GM12878 (cell line): Measurements from ENCODE around the gene CPNE6. TPM values are rescaled to one million over a fixed set of nuclear protein-coding genes. Genes with fewer than 3 reads are reported as not detected.
A peak's percentile ranks its signal among the peaks of the same experiment; 100 is the strongest.

ENCODE experiments used
- ATAC-seq: fragments of 200-7000 bp; cut with Tn5 transposase; 3 replicates; pipeline ENCODE4 v1.9.1; 2020; ENCODE audit warnings: mild to moderate bottlenecking, moderate library complexity
- BruUV-seq: library from RNA; stranded (reverse); fragments of 400-500 nt; replicated peaks from 2 replicates; lab custom pipeline; 2021; lab: Mats Ljungman, UMichigan
- CTCF ChIA-PET: fragments of 300-600 bp; sonication (Branson Sonifier 250); formaldehyde crosslinking; extraction: SDS; loops from one replicate; lab custom pipeline; 2021; ENCODE audit warnings: inconsistent platforms; lab: Yijun Ruan, JAX
- POLR2A ChIA-PET: fragments of 350-600 bp; formaldehyde crosslinking; extraction: SDS; loops from one replicate; lab custom pipeline; 2021; ENCODE audit warnings: inconsistent platforms; lab: Charles Lee
- RAD21 ChIA-PET: fragments of 300-600 bp; sonication (Branson Sonifier 250); formaldehyde crosslinking; loops from one replicate; lab custom pipeline; 2023; ENCODE audit warnings: antibody characterized with exemption; ENCODE audit not compliant: unreplicated experiment; lab: Charles Lee
- SMC1A ChIA-PET: fragments of 300-600 bp; sonication (Branson Sonifier 250); formaldehyde crosslinking; loops from one replicate; lab custom pipeline; 2023; ENCODE audit not compliant: unreplicated experiment, uncharacterized antibody; lab: Charles Lee
- DNase-seq: peaks from one replicate; pipeline ENCODE4 v3.0.0-alpha.2; 2011; ENCODE audit warnings: low read depth, low spot score
- FAIRE-seq: peaks from 3 replicates; lab custom pipeline; 2011; peaks lifted over from hg19 to GRCh38; lab: Jason Lieb, UNC
- H2AFZ ChIP-seq: 2 replicates; pipeline ENCODE4 v1.6.0; 2011; ENCODE audit warnings: low read depth, low read length, control low read depth; ENCODE audit not compliant: control insufficient read depth
- H3K27ac ChIP-seq: 2 replicates; pipeline ENCODE4 v1.5.1; 2011; ENCODE audit warnings: control low read depth; ENCODE audit not compliant: control insufficient read depth, insufficient read depth
- H3K27me3 ChIP-seq, 2 experiments: replicated peaks in 1 of 2; 2 replicates each; pipeline versions ENCODE4 v1.6.0 to v1.6.1; 2011; ENCODE audit warnings: low read length in 1 of 2; ENCODE audit not compliant: control insufficient read depth in 2 of 2, insufficient read depth in 2 of 2
- H3K36me3 ChIP-seq, 2 experiments: 2 replicates each; pipeline ENCODE4 v1.5.1; 2011; ENCODE audit warnings: low read length in 1 of 2; ENCODE audit not compliant: control insufficient read depth in 2 of 2, insufficient read depth in 2 of 2
- H3K4me1 ChIP-seq: 2 replicates; pipeline ENCODE4 v1.6.1; 2011; ENCODE audit warnings: mild to moderate bottlenecking, low read length, moderate library complexity, mixed read lengths; ENCODE audit not compliant: control insufficient read depth, insufficient read depth
- H3K4me2 ChIP-seq: 2 replicates; pipeline ENCODE4 v1.6.0; 2011; ENCODE audit warnings: control low read depth; ENCODE audit not compliant: control insufficient read depth, insufficient read depth
- H3K4me3 ChIP-seq: fragments of 200-600 bp; sonication (generic); 2 replicates; pipeline ENCODE4 v1.5.1; 2016
- H3K79me2 ChIP-seq: 2 replicates; pipeline ENCODE4 v1.6.0; 2011; ENCODE audit warnings: low read length; ENCODE audit not compliant: control insufficient read depth, insufficient read depth
- H3K9ac ChIP-seq: 2 replicates; pipeline ENCODE4 v1.8.0; 2011; ENCODE audit warnings: low read length, control low read depth, mixed read lengths; ENCODE audit not compliant: control insufficient read depth, insufficient read depth
- H3K9me3 ChIP-seq: replicated peaks from 3 replicates; pipeline ENCODE4 v1.5.1; 2011; ENCODE audit warnings: mild to moderate bottlenecking, low read length; ENCODE audit not compliant: control insufficient read depth, insufficient read depth
- H4K20me1 ChIP-seq: 2 replicates; pipeline ENCODE4 v1.6.0; 2011; ENCODE audit not compliant: control insufficient read depth, insufficient read depth
- EGR1 ChIP-seq, 2 experiments: IDR thresholded peaks; 1 replicate in 1 of 2; 2 replicates in 1 of 2; pipeline ENCODE4 v1.6.1; 2011 to 2012; ENCODE audit warnings: low read depth in 2 of 2, low read length in 2 of 2, borderline replicate concordance in 1 of 2, mild to moderate bottlenecking in 1 of 2, moderate library complexity in 1 of 2
- ETV6 ChIP-seq, 2 experiments: fragments of 450-650 bp in 1 of 2; IDR thresholded peaks in 1 of 2; conservative IDR thresholded peaks in 1 of 2; 2 replicates each; pipeline ENCODE4 v1.6.1; 2014; ENCODE audit warnings: antibody characterized with exemption in 1 of 2, borderline replicate concordance in 1 of 2, low read depth in 1 of 2, mild to moderate bottlenecking in 1 of 2, moderate library complexity in 1 of 2
- HCFC1 ChIP-seq: fragments of 150-350 bp; IDR thresholded peaks from 2 replicates; pipeline ENCODE4 v1.6.1; 2014; ENCODE audit warnings: low read length
- MEF2B ChIP-seq: fragments of 450-650 bp; IDR thresholded peaks from 2 replicates; pipeline ENCODE4 v1.6.1; 2018; ENCODE audit warnings: mild to moderate bottlenecking, moderate library complexity; ENCODE audit not compliant: partially characterized antibody, poor library complexity, severe bottlenecking
- MYC ChIP-seq: IDR thresholded peaks from 2 replicates; pipeline ENCODE4 v1.6.1; 2011; ENCODE audit warnings: mild to moderate bottlenecking, low read length, moderate library complexity, inconsistent platforms; ENCODE audit not compliant: insufficient read depth, insufficient replicate concordance, insufficient read length, severe bottlenecking
- PML ChIP-seq: IDR thresholded peaks from 2 replicates; pipeline ENCODE4 v1.6.1; 2012; ENCODE audit warnings: low read length, inconsistent platforms
- POLR2A ChIP-seq: IDR thresholded peaks from 2 replicates; pipeline ENCODE4 v1.6.1; 2011; ENCODE audit warnings: low read depth, mild to moderate bottlenecking, low read length
- POLR2AphosphoS5 ChIP-seq: IDR thresholded peaks from 2 replicates; pipeline ENCODE4 v1.6.1; 2011; ENCODE audit warnings: mild to moderate bottlenecking, low read length, inconsistent platforms
- RELA ChIP-seq: fragments of 450-650 bp; IDR thresholded peaks from 2 replicates; pipeline ENCODE4 v1.8.0; 2014; ENCODE audit warnings: borderline replicate concordance; ENCODE audit not compliant: partially characterized antibody
- SMARCA5 ChIP-seq: fragments of 450-650 bp; IDR thresholded peaks from 2 replicates; pipeline ENCODE4 v1.6.1; 2017; ENCODE audit warnings: mild to moderate bottlenecking
- TAF1 ChIP-seq: IDR thresholded peaks from 2 replicates; pipeline ENCODE4 v1.6.1; 2011; ENCODE audit warnings: mild to moderate bottlenecking, low read depth, low read length, borderline replicate concordance
- TARDBP ChIP-seq: IDR thresholded peaks from 2 replicates; pipeline ENCODE4 v1.6.1; 2016; ENCODE audit warnings: borderline replicate concordance
- TCF3 ChIP-seq: IDR thresholded peaks from 2 replicates; pipeline ENCODE4 v1.6.1; 2012; ENCODE audit warnings: low read depth, mild to moderate bottlenecking, low read length, borderline replicate concordance; ENCODE audit not compliant: insufficient read depth
- WGBS: methylation state at CpG from one replicate; pipeline ENCODE4 v1.1.6; 2016; ENCODE audit warnings: low lambda C conversion rate; ENCODE audit not compliant: insufficient replicate concordance, insufficient coverage; ENCODE audit errors: missing lambda C conversion rate; 5-methylcytosine and 5-hydroxymethylcytosine counted together
- in situ Hi-C: fragments of 300-500 bp; cut with MboI; formaldehyde crosslinking; loops from 9 replicates; pipeline ENCODE4 v1.14.3; 2018; ENCODE audit warnings: mixed read lengths
- intact Hi-C: fragments of 100-400 bp; cut with micrococcal nuclease; formaldehyde crosslinking; loops from one replicate; pipeline ENCODE4 v1.14.2; 2022; ENCODE audit not compliant: unreplicated experiment
- polyA plus RNA-seq, 11 experiments: library from polyadenylated mRNA; depleted of rRNA in 4 of 11; unstranded in 6 of 11; stranded (reverse) in 5 of 11; fragments of >200 nt; fragmentation: Nextera tagmentation in 4 of 11; fragmentation: Illumina TruSeq in 1 of 11; extraction: Ambion mirVana in 4 of 11; extraction: Trizol in 1 of 11; gene quantifications; 1 replicate in 1 of 11; 2 replicates in 10 of 11; pipeline versions ENCODE4 v1.2.1 to v1.2.3, GENCODE V29; 2011 to 2016; ENCODE audit warnings: inconsistent platforms in 2 of 11, missing spikeins in 2 of 11, low read depth in 1 of 11
- total RNA-seq, 4 experiments: library from RNA; depleted of rRNA in 3 of 4; stranded (reverse); fragments of >200 nt in 3 of 4; fragmentation: Illumina TruSeq in 1 of 4; extraction: Trizol in 1 of 4; gene quantifications; 2 replicates each; pipeline versions ENCODE4 v1.2.1 to v1.2.3, GENCODE V29; 2013 to 2021
- TF ChIP-seq, protein P1 (sequence below): fragments of 150-350 bp; IDR thresholded peaks from 2 replicates; pipeline ENCODE4 v1.6.1; 2016; ENCODE audit warnings: low read depth, low read length
- TF ChIP-seq, protein P2 (sequence below), 3 experiments: IDR thresholded peaks in 2 of 3; conservative IDR thresholded peaks in 1 of 3; 2 replicates each; pipeline ENCODE4 v1.5.1; 2011; ENCODE audit warnings: low read depth in 3 of 3, low read length in 3 of 3, mild to moderate bottlenecking in 3 of 3, control low read depth in 2 of 3, moderate library complexity in 2 of 3, inconsistent platforms in 1 of 3, mixed read lengths in 1 of 3; ENCODE audit not compliant: control insufficient read depth in 2 of 3, insufficient read depth in 1 of 3; ENCODE audit errors: extremely low read depth in 1 of 3

The CPNE6 gene
- total and polyA plus RNA-seq, 10 of the 15 experiments (the other 5 are each of a cell fraction or from before 2014, with no cell fraction given) = 0.06 to 0.43 (median 0.18) TPM; not detected in 3

DNA sequence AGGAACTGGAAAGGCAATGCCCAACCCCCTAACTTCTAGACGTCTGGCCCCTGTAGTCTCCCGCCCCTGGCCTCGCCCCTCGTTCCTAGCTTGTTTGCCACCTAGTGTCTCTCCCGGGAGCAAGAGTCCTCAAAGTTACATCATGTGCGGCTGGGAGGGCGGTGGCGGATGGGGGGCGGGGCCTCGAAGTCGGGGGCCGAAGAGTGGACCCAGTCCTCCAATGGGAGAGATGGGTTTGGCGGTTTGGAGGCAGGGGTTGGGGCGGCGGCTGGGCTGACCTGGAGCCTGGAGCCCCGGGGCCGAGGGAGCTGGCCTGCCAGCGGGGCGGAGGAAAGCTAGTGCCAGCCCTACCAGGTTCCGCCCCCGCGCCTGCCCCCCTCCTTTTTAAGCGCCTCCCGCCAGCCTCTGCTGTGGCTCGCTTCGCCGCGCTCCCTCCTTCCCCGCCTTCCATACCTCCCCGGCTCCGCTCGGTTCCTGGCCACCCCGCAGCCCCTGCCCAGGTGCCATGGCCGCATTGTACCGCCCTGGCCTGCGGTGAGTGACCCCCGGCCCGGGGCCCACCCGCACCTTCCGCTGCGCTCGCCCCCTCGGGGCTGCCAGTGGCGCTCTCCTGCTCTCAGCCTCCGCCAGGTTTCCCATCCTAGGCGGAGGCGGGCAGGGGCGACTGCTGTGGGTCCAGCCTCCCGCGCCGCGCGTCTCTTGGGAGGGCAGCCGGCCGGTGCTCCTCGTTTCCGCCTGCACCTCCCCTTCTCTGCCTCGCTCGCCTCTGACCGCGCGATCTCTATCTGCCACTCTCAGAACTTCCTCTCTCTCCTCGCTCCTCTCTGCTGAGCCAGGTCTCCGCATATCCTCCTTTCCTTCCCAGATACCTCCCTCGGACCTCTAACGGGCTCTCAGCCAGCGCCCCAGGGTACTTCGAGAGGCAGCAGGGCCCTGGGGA lies 22.8 kb downstream of the CPNE6 start, which contains the start of gene PCK2:
PCK2 (plus strand) TSS at position 411 of the 940 bp plus-strand sequence; CDS start at position 506, 95 bp downstream.
- Histone ChIP-seq H3K9ac (peak within 1 kb of the TSS; percentile 100), H3K4me2 (peak within 1 kb of the TSS; percentile 64), H3K4me3 (peak within 1 kb of the TSS; percentile 98), H3K27me3 (no peaks in the 10 kb centered on the region), H3K9me3 (no peaks in the 10 kb centered on the region), H3K4me1 (0 out of 2 replicates have a peak, but pooled peaks cover 3% of the 10 kb centered on the region), H3K79me2 (peaks cover 24% of the 10 kb centered on the region), H3K36me3 (peaks cover 0 to 7% of the 10 kb centered on the region in 2 experiments; a peak in 2 of 4 replicates), H4K20me1 (no peaks in the 10 kb centered on the region), H3K27ac (peak within 1 kb of the TSS; percentile 99), H2AFZ (peak within 1 kb of the TSS; percentile 36)
- intact Hi-C loops (loop anchor here (5.0 kb wide), 1 partner anchor 203 kb away; the partner anchor contains the start of genes DHRS1 and NOP9), in situ Hi-C loops (loop anchor here (5.0 kb wide), 2 partner anchors 37 to 117 kb away; no protein-coding TSS in a partner anchor)
- WGBS = 2% methylated on average over 55 of the region's 68 CpGs
- peak; percentile 79 for ATAC-seq
- CTCF ChIA-PET = interaction anchor here (0.6 to 11.2 kb wide), 17 partner anchors 8 to 428 kb away, joined by 3 to 294 read pairs (median 7); partner anchors contain the start of genes DCAF11, IRF9, LTB4R2 and NRL
- FAIRE-seq = no peak
- TSS peak; percentile 80 for BruUV-seq
- POLR2A ChIA-PET = interaction anchor here (0.7 to 6.8 kb wide), 21 partner anchors 8 to 1614 kb away, joined by 3 to 90 read pairs (median 6); partner anchors contain the start of genes CARMIL3, CHMP4A, DCAF11 and EMC9
- SMC1A ChIA-PET = interaction anchor here (0.9 to 9.2 kb wide), 13 partner anchors 12 to 149 kb away, joined by 3 to 195 read pairs (median 7); partner anchors contain the start of genes DCAF11, IPO4, IRF9 and NRL
- RAD21 ChIA-PET = interaction anchor here (0.6 to 9.1 kb wide), 17 partner anchors 13 to 935 kb away, joined by 3 to 153 read pairs (median 6); partner anchors contain the start of genes CARMIL3, CIDEB, DCAF11 and IPO4
- DNase-seq = no peak
- TF ChIP-seq PML (peak; percentile 52; the same call in 1 of the 2 replicates), EGR1 (IDR thresholded peaks at IDR 0.05; ENCODE audit: borderline replicate concordance in 1 of 2, low read depth in 2 of 2, low read length in 2 of 2) (peak in 1 of 2 experiments; percentile 84; a peak in 2 of 3 replicates), RELA (no peak), POLR2AphosphoS5 (peak; percentile 35; the same call in 1 of the 2 replicates), MYC (peak; percentile 52), HCFC1 (no peak), MEF2B (peak; percentile 58), ETV6 (conservative IDR thresholded peaks at IDR 0.05 in 1 of 2, IDR thresholded peaks at IDR 0.05 in 1 of 2; ENCODE audit: borderline replicate concordance in 1 of 2, low read depth in 1 of 2) (0 out of 4 replicates have a peak, but pooled peaks of 1 of the 2 experiments have one; percentile 39), TAF1 (peak; percentile 35; the same call in 1 of the 2 replicates), TARDBP (no peak), TCF3 (peak; percentile 73; the same call in 1 of the 2 replicates), POLR2A (peak; percentile 91), SMARCA5 (peak; percentile 91)
- TF ChIP-seq, protein P1, sequence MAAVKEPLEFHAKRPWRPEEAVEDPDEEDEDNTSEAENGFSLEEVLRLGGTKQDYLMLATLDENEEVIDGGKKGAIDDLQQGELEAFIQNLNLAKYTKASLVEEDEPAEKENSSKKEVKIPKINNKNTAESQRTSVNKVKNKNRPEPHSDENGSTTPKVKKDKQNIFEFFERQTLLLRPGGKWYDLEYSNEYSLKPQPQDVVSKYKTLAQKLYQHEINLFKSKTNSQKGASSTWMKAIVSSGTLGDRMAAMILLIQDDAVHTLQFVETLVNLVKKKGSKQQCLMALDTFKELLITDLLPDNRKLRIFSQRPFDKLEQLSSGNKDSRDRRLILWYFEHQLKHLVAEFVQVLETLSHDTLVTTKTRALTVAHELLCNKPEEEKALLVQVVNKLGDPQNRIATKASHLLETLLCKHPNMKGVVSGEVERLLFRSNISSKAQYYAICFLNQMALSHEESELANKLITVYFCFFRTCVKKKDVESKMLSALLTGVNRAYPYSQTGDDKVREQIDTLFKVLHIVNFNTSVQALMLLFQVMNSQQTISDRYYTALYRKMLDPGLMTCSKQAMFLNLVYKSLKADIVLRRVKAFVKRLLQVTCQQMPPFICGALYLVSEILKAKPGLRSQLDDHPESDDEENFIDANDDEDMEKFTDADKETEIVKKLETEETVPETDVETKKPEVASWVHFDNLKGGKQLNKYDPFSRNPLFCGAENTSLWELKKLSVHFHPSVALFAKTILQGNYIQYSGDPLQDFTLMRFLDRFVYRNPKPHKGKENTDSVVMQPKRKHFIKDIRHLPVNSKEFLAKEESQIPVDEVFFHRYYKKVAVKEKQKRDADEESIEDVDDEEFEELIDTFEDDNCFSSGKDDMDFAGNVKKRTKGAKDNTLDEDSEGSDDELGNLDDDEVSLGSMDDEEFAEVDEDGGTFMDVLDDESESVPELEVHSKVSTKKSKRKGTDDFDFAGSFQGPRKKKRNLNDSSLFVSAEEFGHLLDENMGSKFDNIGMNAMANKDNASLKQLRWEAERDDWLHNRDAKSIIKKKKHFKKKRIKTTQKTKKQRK = no peak
- TF ChIP-seq, protein P2, sequence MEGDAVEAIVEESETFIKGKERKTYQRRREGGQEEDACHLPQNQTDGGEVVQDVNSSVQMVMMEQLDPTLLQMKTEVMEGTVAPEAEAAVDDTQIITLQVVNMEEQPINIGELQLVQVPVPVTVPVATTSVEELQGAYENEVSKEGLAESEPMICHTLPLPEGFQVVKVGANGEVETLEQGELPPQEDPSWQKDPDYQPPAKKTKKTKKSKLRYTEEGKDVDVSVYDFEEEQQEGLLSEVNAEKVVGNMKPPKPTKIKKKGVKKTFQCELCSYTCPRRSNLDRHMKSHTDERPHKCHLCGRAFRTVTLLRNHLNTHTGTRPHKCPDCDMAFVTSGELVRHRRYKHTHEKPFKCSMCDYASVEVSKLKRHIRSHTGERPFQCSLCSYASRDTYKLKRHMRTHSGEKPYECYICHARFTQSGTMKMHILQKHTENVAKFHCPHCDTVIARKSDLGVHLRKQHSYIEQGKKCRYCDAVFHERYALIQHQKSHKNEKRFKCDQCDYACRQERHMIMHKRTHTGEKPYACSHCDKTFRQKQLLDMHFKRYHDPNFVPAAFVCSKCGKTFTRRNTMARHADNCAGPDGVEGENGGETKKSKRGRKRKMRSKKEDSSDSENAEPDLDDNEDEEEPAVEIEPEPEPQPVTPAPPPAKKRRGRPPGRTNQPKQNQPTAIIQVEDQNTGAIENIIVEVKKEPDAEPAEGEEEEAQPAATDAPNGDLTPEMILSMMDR (IDR thresholded peaks at IDR 0.05 in 2 of 3, conservative IDR thresholded peaks at IDR 0.05 in 1 of 3; ENCODE audit: control insufficient read depth in 2 of 3, extremely low read depth in 1 of 3, insufficient read depth in 1 of 3, low read depth in 3 of 3, low read length in 3 of 3) = no peak
